Calu3 (cell line): ENCODE results near the gene ECSIT. TPM values are rescaled to one million over a fixed set of nuclear protein-coding genes. Genes with fewer than 3 reads are reported as not detected.

Source experiments
- BruUV-seq: library from RNA; stranded (reverse); fragments of 400-500 nt; replicated peaks from 2 replicates; lab custom pipeline; 2021; lab: Mats Ljungman, UMichigan
- CTCF ChIA-PET: fragments of 300-600 bp; sonication (Branson Sonifier 250); formaldehyde crosslinking; loops from one replicate; lab custom pipeline; 2022; ENCODE audit warnings: antibody characterized with exemption; lab: Charles Lee
- DNase-seq: peaks from one replicate; pipeline ENCODE4 v3.0.0; 2022
- H3K27ac Mint-ChIP-seq: one replicate; pipeline ENCODE4 v1.8.0; 2022; ENCODE audit warnings: mixed read lengths; ENCODE audit not compliant: unreplicated experiment
- H3K27me3 Mint-ChIP-seq: one replicate; pipeline ENCODE4 v1.8.0; 2022; ENCODE audit warnings: mixed read lengths; ENCODE audit not compliant: unreplicated experiment
- H3K36me3 Mint-ChIP-seq: one replicate; pipeline ENCODE4 v1.8.0; 2022; ENCODE audit warnings: mild to moderate bottlenecking, moderate library complexity, mixed read lengths; ENCODE audit not compliant: insufficient read depth, unreplicated experiment
- H3K4me1 Mint-ChIP-seq: one replicate; pipeline ENCODE4 v1.8.0; 2022; ENCODE audit warnings: mild to moderate bottlenecking, low read depth, mixed read lengths; ENCODE audit not compliant: unreplicated experiment
- H3K4me3 Mint-ChIP-seq: one replicate; pipeline ENCODE4 v1.8.0; 2022; ENCODE audit warnings: mild to moderate bottlenecking, low read depth, moderate library complexity, mixed read lengths; ENCODE audit not compliant: unreplicated experiment
- H3K9me3 Mint-ChIP-seq: one replicate; pipeline ENCODE4 v1.8.0; 2022; ENCODE audit warnings: low read depth, mixed read lengths; ENCODE audit not compliant: unreplicated experiment
- intact Hi-C: fragments of 100-400 bp; cut with micrococcal nuclease; formaldehyde crosslinking; loops from one replicate; pipeline ENCODE4 v1.10.0; 2022; ENCODE audit not compliant: unreplicated experiment
- microRNA-seq: library from miRNA; unstranded; fragments of <30 nt; microRNA quantifications from one replicate; pipeline ENCODE4 v1.2.0, GENCODE V29; 2022
- total RNA-seq: library from RNA; stranded (reverse); gene quantifications from 2 replicates; pipeline ENCODE4 v1.2.3, GENCODE V29; 2022
- TF ChIP-seq, protein P1 (sequence below): fragments of 200-600 bp; IDR thresholded peaks from one replicate; pipeline ENCODE4 v1.8.0; 2022; ENCODE audit warnings: antibody characterized with exemption; ENCODE audit not compliant: unreplicated experiment

The ECSIT gene
- total RNA-seq, 1 experiment from 2014 or later, result 22.1 TPM

DNA sequence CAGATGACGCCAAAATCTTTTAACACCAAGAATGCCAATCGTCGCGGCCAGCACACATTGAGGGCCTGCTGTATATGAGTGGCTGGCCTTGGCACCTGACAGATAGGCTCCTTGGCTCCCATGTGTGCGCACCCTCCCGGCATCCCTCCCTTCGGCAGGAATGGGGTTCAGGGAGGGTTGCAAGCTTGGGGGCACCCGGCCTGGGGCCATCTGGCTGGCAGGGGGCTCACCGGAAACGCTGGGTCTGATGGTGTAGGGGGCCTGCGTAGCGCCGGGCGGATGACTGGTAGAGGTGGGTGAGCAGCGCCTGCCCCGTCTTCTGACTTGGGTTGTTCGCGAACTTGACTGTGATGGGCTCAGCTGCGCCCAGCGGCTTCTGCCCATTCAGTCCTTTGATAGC is 71.1 kb downstream of the ECSIT start:
- Mint-ChIP-seq H3K27ac (no peak overlapping the region), H3K4me3 (no peak overlapping the region), H3K4me1 (no peaks in the 10 kb centered on the region), H3K36me3 (no peaks in the 10 kb centered on the region), H3K27me3 (peaks cover 18% of the 10 kb centered on the region), H3K9me3 (no peaks in the 10 kb centered on the region)
- intact Hi-C loops, result no loop called here
- no peak for DNase-seq
- CTCF ChIA-PET, result no interaction called here
- TF ChIP-seq, protein P1, sequence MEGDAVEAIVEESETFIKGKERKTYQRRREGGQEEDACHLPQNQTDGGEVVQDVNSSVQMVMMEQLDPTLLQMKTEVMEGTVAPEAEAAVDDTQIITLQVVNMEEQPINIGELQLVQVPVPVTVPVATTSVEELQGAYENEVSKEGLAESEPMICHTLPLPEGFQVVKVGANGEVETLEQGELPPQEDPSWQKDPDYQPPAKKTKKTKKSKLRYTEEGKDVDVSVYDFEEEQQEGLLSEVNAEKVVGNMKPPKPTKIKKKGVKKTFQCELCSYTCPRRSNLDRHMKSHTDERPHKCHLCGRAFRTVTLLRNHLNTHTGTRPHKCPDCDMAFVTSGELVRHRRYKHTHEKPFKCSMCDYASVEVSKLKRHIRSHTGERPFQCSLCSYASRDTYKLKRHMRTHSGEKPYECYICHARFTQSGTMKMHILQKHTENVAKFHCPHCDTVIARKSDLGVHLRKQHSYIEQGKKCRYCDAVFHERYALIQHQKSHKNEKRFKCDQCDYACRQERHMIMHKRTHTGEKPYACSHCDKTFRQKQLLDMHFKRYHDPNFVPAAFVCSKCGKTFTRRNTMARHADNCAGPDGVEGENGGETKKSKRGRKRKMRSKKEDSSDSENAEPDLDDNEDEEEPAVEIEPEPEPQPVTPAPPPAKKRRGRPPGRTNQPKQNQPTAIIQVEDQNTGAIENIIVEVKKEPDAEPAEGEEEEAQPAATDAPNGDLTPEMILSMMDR, result no peak
- BruUV-seq, result no TSS peak

DNA sequence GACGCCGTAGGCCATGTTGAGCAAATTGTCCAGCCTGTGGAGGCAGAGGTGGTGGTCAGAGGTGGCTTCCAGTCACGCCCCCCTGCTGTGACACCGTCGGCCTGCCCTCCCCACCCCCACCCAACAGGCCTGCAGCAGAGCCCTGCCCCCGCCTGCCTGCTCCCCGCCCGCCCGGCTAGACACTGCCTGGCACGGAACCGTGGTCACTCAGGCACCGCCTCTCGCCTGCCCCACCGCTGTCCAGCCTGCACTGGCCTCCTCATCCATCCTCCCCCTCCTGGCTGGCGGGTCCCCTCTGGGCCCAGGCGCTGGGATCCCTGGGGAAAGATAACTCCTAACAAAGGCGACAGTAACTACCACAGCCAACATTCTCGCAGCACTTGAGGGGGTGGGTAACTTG is 71.8 kb downstream of the ECSIT start:
- intact Hi-C loops, result no loop called here
- Mint-ChIP-seq H3K4me1 (no peaks in the 10 kb centered on the region), H3K27ac (no peak overlapping the region), H3K9me3 (no peaks in the 10 kb centered on the region), H3K4me3 (no peak overlapping the region), H3K36me3 (no peaks in the 10 kb centered on the region), H3K27me3 (peaks cover 18% of the 10 kb centered on the region)
- CTCF ChIA-PET, result no interaction called here
- BruUV-seq, result no TSS peak
- peak; percentile 9 for DNase-seq
- TF ChIP-seq, protein P1, result no peak

DNA sequence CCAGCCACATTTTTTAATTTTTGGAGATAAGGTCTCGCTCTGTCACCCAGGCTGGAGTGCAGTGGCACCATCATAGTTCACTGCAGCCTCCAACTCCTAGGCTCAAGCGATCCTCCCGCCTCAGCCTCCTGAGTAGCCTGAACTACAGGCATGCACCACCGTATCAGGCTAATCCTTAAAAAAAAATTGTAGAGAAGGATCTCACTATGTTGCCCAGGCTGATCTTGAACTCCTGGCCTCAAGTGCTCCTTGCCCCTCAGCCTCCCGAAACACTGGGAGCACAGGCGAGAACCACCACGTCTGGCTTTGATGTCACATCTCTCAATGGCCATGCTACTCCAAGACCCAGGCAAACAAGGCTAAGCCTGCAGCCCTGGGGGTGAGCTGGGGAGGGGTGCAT is 72.3 kb downstream of the ECSIT start:
- intact Hi-C loops, result no loop called here
- Mint-ChIP-seq H3K9me3 (no peaks in the 10 kb centered on the region), H3K4me1 (no peaks in the 10 kb centered on the region), H3K4me3 (no peak overlapping the region), H3K36me3 (no peaks in the 10 kb centered on the region), H3K27me3 (peaks cover 18% of the 10 kb centered on the region), H3K27ac (no peak overlapping the region)
- no peak for DNase-seq
- TF ChIP-seq, protein P1, result no peak
- no TSS peak for BruUV-seq
- CTCF ChIA-PET, result no interaction called here

Small RNA genes lying within 50 kb of the gene (microRNA-seq; reads per million reads assigned to microRNA genes)
- 1.1 reads per million for gene MIR7974

Other genes with a start within 250 kb of the ECSIT start
- not detected in 2 replicates for gene TSPAN16, start 233.0 kb downstream of the ECSIT start, total RNA-seq
- 7.1 and 10.0 TPM in 2 replicates for gene RAB3D, start 189.5 kb downstream of the ECSIT start, total RNA-seq
- 82.0 and 94.4 TPM in 2 replicates for gene TMEM205, start 182.9 kb downstream of the ECSIT start, total RNA-seq
- 11.8 and 13.2 TPM in 2 replicates for gene CCDC159, start 182.6 kb downstream of the ECSIT start, total RNA-seq
- gene PLPPR2, start 173.7 kb downstream of the ECSIT start, total RNA-seq, result 7.8 and 8.2 TPM in 2 replicates
- 1.7 and 2.0 TPM in 2 replicates for gene SWSAP1, start 154.5 kb downstream of the ECSIT start, total RNA-seq
- 5.9 and 6.1 TPM in 2 replicates for gene EPOR, start 144.8 kb downstream of the ECSIT start, total RNA-seq
- gene RGL3, start 109.8 kb downstream of the ECSIT start, total RNA-seq, result 83.1 and 84.1 TPM in 2 replicates
- gene ODAD3, start 94.0 kb downstream of the ECSIT start, total RNA-seq, result not detected in 2 replicates
- 298 and 318 TPM in 2 replicates for gene PRKCSH, start 93.5 kb downstream of the ECSIT start, total RNA-seq
- not detected in 2 replicates for gene ELAVL3, start 48.1 kb downstream of the ECSIT start, total RNA-seq
- 8.8 and 9.5 TPM in 2 replicates for gene ZNF653, start 23.3 kb downstream of the ECSIT start, total RNA-seq
- gene CNN1, start 9.7 kb upstream of the ECSIT start, total RNA-seq, result not detected in 2 replicates
- gene ELOF1, start 30.1 kb upstream of the ECSIT start, total RNA-seq, result 36.5 and 38.3 TPM in 2 replicates
- gene ACP5, start 48.5 kb upstream of the ECSIT start, total RNA-seq, result 0.94 and 2.2 TPM in 2 replicates
- 12.0 and 13.3 TPM in 2 replicates for gene ZNF627, start 68.3 kb upstream of the ECSIT start, total RNA-seq
- 7.4 and 7.9 TPM in 2 replicates for gene ZNF823, start 209.8 kb upstream of the ECSIT start, total RNA-seq
- gene ZNF441, start 237.9 kb upstream of the ECSIT start, total RNA-seq, result 2.5 and 3.4 TPM in 2 replicates